ENCODE measurements around the gene KRTAP4-12. TPM values are rescaled to one million over a fixed set of nuclear protein-coding genes. Genes with fewer than 3 reads are reported as not detected.
"Not testable (repeated sequence)": the region's sequence is repeated elsewhere in the genome, so short reads cannot be mapped to it uniquely, and the experiment has no call there.

KRTAP4-12 gene
- total RNA-seq, 1 donor = not detected

- H3K27me3 ChIP-seq (ENCODE audit: insufficient read depth, low read length) = no peaks in the 10 kb centered on the region
- H3K4me1 ChIP-seq (ENCODE audit: insufficient read depth, low read length) = peaks cover 8% of the 10 kb centered on the region
- peaks cover 6% of the 10 kb centered on the region for H3K9me3 ChIP-seq (ENCODE audit: low read depth, low read length)
- no peak overlapping the region for H3K4me3 ChIP-seq (ENCODE audit: low read length)
These were observed 12.7 kb downstream of the KRTAP4-12 start for GRCh38 chr17:41111151-41111885.

- not testable (repeated sequence) for H3K9me3 ChIP-seq (ENCODE audit: low read depth, low read length); H3K27me3 ChIP-seq (ENCODE audit: insufficient read depth, low read length); H3K4me1 ChIP-seq (ENCODE audit: insufficient read depth, low read length)
- H3K4me3 ChIP-seq (ENCODE audit: low read length) = peak overlapping the region; percentile 32
These were observed 15.1 kb downstream of the KRTAP4-12 start for GRCh38 chr17:41108728-41109386.

GRCh38 chr17:41107941-41108450 lies 16.0 kb downstream of the KRTAP4-12 start:
- Histone ChIP-seq H3K9me3 (ENCODE audit: low read depth, low read length) (peaks cover 3% of the 10 kb centered on the region), H3K4me1 (ENCODE audit: insufficient read depth, low read length) (peaks cover 8% of the 10 kb centered on the region), H3K27me3 (ENCODE audit: insufficient read depth, low read length) (no peaks in the 10 kb centered on the region), H3K4me3 (ENCODE audit: low read length) (peak overlapping the region; percentile 32)

- not testable (repeated sequence) for H3K4me1 ChIP-seq (ENCODE audit: insufficient read depth, low read length); H3K9me3 ChIP-seq (ENCODE audit: low read depth, low read length); H3K27me3 ChIP-seq (ENCODE audit: insufficient read depth, low read length); H3K4me3 ChIP-seq (ENCODE audit: low read length)
These were observed 18.6 kb downstream of the KRTAP4-12 start, which contains the start of gene KRTAP4-9 for GRCh38 chr17:41105347-41105746. Gene KRTAP4-9, plus strand, starts transcription at chr17:41105389. Its CDS starts 0 bp downstream, at chr17:41105389.

- not testable (repeated sequence) for H3K27me3 ChIP-seq (ENCODE audit: insufficient read depth, low read length); H3K4me3 ChIP-seq (ENCODE audit: low read length); H3K4me1 ChIP-seq (ENCODE audit: insufficient read depth, low read length); H3K9me3 ChIP-seq (ENCODE audit: low read depth, low read length)
These were observed 19.5 kb downstream of the KRTAP4-12 start for GRCh38 chr17:41104386-41105038.

- Histone ChIP-seq H3K27me3 (ENCODE audit: insufficient read depth, low read length) (no peaks in the 10 kb centered on the region), H3K9me3 (ENCODE audit: low read depth, low read length) (no peaks in the 10 kb centered on the region), H3K4me3 (ENCODE audit: low read length) (no peak overlapping the region), H3K4me1 (ENCODE audit: insufficient read depth, low read length) (peaks cover 8% of the 10 kb centered on the region)
These were observed 20.1 kb downstream of the KRTAP4-12 start for GRCh38 chr17:41103896-41104295.

- Histone ChIP-seq H3K4me1 (ENCODE audit: insufficient read depth, low read length) (no peaks in the 10 kb centered on the region), H3K27me3 (ENCODE audit: insufficient read depth, low read length) (no peaks in the 10 kb centered on the region), H3K4me3 (ENCODE audit: low read length) (no peak within 1 kb of the TSS), H3K9me3 (ENCODE audit: low read depth, low read length) (no peaks in the 10 kb centered on the region)
These were observed 22.3 kb downstream of the KRTAP4-12 start, which contains the start of gene KRTAP4-16 for GRCh38 chr17:41101586-41102259. Gene KRTAP4-16, minus strand, starts transcription at chr17:41102209. Its CDS starts 0 bp downstream, at chr17:41102209.

GRCh38 chr17:41099682-41100480 lies 24.1 kb downstream of the KRTAP4-12 start:
- H3K9me3 ChIP-seq (ENCODE audit: low read depth, low read length); H3K4me1 ChIP-seq (ENCODE audit: insufficient read depth, low read length); H3K4me3 ChIP-seq (ENCODE audit: low read length); H3K27me3 ChIP-seq (ENCODE audit: insufficient read depth, low read length): not testable (repeated sequence)

GRCh38 chr17:41098481-41098880 lies 25.5 kb downstream of the KRTAP4-12 start:
- no peaks in the 10 kb centered on the region for H3K9me3 ChIP-seq (ENCODE audit: low read depth, low read length)
- no peaks in the 10 kb centered on the region for H3K27me3 ChIP-seq (ENCODE audit: insufficient read depth, low read length)
- H3K4me1 ChIP-seq (ENCODE audit: insufficient read depth, low read length) = no peaks in the 10 kb centered on the region
- no peak overlapping the region for H3K4me3 ChIP-seq (ENCODE audit: low read length)

- H3K4me3 ChIP-seq (ENCODE audit: low read length) = no peak within 1 kb of the TSS
- no peaks in the 10 kb centered on the region for H3K9me3 ChIP-seq (ENCODE audit: low read depth, low read length)
- no peaks in the 10 kb centered on the region for H3K27me3 ChIP-seq (ENCODE audit: insufficient read depth, low read length)
- H3K4me1 ChIP-seq (ENCODE audit: insufficient read depth, low read length) = no peaks in the 10 kb centered on the region
These were observed 25.9 kb downstream of the KRTAP4-12 start, which contains the start of gene KRTAP4-8 for GRCh38 chr17:41098042-41098441. Gene KRTAP4-8, minus strand, starts transcription at chr17:41098142. Its CDS starts 58 bp downstream, at chr17:41098084.

GRCh38 chr17:41096055-41096454 lies 27.9 kb downstream of the KRTAP4-12 start:
- H3K27me3 ChIP-seq (ENCODE audit: insufficient read depth, low read length) = no peaks in the 10 kb centered on the region

GRCh38 chr17:41088760-41089352 lies 35.1 kb downstream of the KRTAP4-12 start:
- H3K27me3 ChIP-seq (ENCODE audit: insufficient read depth, low read length); H3K4me1 ChIP-seq (ENCODE audit: insufficient read depth, low read length); H3K9me3 ChIP-seq (ENCODE audit: low read depth, low read length); H3K4me3 ChIP-seq (ENCODE audit: low read length): not testable (repeated sequence)

More at GRCh38 chr17:41096055-41096454, 27.9 kb downstream of the KRTAP4-12 start:
- Histone ChIP-seq H3K9me3 (ENCODE audit: low read depth, low read length) (no peaks in the 10 kb centered on the region), H3K4me1 (ENCODE audit: insufficient read depth, low read length) (no peaks in the 10 kb centered on the region), H3K4me3 (ENCODE audit: low read length) (no peak overlapping the region)

GRCh38 chr17:41084100-41084856 lies 39.7 kb downstream of the KRTAP4-12 start, which contains the start of gene KRTAP4-7:
Gene KRTAP4-7, plus strand, starts transcription at chr17:41084150. Its CDS starts 57 bp downstream, at chr17:41084207.
- H3K27me3 ChIP-seq (ENCODE audit: insufficient read depth, low read length); H3K4me1 ChIP-seq (ENCODE audit: insufficient read depth, low read length); H3K9me3 ChIP-seq (ENCODE audit: low read depth, low read length); H3K4me3 ChIP-seq (ENCODE audit: low read length): not testable (repeated sequence)
